GM21515 (cell line): Measurements from ENCODE around the gene CDH2.

Experiments used
- ATAC-seq: cut with Tn5 transposase; IDR thresholded peaks from one replicate; pipeline ENCODE4 v1.9.1; 2021; ENCODE audit not compliant: unreplicated experiment

Gene CDH2

DNA sequence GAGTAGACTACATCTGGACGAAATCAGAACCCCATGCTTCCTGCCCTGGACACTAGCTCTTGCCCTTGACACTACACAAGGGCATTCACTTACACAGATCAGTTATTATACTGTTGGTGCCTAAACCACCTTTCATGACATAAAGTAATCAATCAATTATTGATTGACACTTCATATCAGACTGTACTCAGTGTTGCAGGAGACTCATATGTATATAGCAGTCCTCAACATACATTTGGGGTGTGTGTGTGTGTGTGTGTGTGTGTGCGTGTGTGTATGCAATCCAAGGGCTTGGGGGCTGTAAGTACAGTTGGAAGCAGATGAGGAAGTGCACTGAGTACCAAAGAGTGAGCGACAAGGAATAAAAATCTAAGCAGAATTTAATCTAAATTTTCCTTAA, 5.1 kb downstream of the CDH2 start:
- ATAC-seq, result no peak

DNA sequence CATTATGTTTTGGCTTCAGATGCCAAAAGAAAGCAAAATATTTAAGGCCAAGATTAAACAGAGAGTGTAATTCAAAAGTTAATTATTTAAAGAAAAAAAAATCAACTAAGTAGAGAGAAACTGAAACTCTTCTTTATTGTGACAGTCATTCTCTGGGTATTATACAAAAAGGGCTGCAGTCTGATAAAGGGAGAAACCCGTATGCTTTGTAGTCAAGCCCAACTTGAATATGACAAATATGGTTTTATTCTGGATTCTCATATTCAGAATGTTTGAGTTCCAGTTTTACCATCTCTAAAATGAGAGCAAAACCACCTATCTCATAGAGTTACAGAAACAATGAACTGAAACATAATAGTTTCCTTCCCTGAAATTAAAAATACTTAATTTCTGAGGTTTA, 8.2 kb downstream of the CDH2 start:
- no peak for ATAC-seq

DNA sequence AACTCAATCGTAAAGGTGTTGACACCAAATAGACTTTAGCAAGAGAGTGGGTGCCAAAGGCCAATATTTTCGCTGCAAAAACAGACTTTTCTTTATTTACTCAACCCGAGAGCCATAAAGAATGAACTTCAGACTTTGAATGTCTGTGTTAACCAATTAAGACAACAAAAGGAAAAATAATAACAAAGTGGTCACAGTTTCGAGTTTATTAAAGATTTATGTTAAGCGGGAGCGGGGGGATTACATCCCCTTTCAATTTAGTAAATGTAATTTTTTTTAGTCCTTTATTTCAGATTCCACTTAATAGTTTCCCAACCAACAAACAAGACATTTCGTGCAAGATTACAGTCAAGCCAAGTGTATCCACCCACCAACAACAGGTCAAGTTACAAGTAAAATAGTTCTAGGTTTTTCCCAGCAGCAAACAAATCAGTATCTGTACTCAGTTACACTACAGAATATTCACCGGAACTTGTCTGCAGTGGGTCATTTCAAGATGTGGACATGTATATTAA, 9.0 kb downstream of the CDH2 start:
- no peak for ATAC-seq

DNA sequence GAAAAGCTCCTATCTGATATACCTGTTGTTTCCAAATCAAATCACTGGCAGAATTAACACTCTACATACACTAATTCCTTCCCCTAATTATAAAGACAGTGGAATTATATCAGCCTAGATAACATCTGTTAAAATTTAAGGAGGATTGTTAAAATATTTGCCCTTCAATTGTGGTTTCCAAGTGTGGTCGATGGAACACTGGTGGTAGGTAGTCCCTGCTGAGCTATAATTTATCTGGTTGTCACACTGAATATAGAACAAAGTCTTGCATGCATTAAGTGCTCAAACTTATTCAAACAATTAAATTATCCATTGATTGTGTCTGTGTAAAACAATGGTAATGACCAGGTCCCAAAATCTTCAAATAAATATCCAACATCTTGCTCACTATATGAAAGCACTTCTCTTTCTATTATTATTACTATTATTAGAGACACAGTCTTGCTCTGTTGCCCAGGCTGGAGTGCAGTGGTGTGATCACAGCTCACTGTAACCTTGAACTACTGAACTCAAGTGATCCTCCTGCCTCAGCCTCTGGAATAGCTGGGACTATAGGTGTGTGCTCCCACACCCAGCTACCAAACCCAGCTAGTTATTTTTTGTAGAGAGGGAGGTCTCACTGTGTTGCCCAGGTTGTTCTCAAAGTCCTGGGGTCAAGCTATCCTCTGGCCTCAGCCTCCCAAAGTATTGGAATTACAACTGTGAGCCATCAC, 12.0 kb downstream of the CDH2 start:
- no peak for ATAC-seq

DNA sequence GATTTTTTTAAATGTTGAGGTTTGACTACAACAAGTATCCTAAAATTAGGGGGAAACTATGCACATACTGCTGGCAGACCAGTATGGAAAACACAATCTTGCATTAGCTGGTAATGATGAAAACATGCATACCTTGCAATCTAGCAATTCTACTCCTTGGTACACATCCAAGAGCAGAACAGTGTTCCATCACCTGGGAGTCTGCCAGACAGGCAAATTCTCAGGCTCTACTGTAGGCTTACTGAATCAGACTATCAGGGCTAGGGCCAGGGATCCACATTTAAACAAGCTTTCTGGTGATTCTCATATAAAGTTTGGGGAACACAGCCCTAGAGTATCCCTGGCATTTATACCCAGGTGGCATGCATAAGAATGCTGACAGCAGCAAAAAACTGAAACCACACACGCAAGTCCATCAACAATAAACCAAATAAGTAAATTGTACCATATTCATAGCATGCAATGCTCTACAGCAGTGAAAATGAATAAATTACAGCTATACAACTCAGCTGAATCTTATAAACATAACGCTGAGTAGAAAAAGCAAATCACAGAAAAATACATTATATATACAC, 13.6 kb downstream of the CDH2 start:
- ATAC-seq, result no peak

DNA sequence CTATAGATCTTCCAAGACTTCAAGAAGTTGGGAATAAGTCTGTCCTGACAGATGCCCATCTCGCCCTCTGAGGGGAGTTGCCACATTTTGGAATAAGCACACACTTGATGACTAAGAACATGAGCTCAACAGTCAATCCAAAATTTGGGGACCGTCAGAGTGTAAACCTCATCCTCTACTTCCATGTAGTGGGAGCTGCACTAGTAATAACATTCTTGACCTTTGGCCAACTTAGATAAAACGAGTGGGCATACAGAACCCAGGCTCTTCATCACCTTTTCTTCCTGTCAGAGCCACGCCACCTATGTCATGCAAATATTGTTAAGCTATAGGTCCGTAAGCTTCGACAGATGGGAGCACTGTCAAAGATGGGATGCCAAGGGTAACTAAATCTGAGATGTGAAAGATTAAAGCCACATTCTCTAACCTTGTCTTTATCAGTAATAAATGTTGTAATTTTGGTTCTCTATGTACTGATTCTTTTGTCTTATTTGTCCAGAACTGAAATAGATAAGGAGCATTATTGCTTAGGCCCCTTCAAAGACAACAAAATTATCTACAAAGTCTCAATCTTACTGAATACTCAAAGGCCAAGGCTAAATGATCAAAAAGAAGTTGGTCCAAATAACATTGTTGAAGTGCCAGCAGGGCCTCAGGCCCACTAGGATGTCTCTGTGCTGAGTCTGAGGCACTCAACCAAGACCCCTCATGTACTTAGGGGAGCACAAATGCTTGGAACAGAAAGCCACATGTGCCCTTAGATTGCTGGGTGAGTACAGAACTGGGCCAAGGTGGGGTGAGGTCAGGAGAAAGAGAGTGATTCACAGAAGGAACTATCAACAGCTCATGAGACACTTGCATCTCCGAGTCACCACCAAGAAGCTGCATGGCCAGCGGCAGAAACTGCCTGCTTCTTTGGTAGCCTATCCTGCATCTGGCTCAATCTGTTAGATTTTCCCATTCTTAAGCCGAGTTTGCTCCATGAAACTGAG, 15.0 kb downstream of the CDH2 start:
- ATAC-seq, result no peak

DNA sequence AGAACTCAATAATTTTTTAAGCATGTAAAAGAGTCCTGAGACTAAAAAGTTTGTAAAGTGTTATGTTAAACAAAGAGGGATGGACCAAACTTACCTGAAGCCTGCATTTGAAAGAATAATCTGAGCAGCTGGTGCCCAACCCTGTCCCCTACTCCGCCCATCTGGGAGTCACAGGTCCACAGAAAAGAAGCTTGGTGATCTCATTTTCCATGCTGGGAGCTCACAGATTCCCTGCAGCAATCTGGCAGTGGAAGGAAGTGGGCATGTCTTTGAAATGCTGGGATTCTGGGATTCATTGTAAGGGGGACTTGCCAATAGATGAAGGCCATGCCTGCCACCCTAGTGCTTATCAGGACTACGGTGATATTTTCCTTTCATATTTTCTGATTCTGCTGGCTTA, 17.9 kb downstream of the CDH2 start:
- ATAC-seq, result no peak

DNA sequence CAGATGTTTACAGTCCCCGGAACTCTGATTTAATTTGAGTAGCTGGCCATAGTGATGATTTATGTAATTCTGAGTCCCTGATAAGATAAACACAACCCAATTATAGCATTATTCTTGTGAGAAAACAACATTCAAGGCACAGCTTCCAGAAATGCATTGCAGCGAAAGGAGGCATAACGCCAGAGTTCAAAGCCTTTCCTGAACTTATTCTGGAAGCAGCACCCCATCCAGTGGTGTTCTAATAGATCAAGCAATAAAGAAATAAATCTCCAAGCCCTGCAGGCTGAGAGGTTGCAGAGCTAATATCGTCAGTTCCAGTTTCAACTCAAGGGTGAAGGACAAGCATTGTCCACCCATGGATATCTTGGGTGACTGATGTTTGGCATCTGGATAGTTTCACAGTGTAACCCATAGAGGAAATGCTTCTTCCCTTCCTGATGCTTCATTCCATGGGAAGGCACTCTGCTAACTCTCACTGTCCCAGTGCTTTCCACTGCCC, 18.8 kb downstream of the CDH2 start:
- ATAC-seq, result no peak

DNA sequence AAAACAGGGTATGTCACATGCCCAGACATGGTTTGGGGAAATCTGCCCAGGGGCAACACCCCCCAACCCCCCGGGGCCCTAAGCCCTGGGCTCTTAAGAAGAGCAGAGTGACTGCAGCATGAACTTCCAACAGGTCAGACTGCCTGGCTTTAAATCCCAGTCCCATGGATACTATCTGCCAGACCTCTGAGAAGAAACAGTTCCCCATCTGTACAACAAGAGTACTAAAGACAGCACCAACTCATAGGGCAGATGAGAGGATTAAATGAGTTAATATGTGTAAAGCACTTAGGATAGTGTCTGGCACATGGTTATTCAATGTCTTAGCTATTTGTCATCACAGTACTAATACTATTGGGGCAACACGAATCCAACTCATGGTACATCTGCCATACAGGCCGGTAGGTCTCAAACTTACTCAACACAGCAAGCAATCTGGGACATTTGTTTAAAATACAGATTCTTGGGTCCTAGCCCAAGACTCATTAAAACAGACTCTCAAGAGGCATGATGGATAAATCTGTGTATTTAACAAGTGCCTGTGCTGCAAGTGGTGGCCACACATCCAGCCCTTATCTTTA, 23.4 kb downstream of the CDH2 start:
- no peak for ATAC-seq

DNA sequence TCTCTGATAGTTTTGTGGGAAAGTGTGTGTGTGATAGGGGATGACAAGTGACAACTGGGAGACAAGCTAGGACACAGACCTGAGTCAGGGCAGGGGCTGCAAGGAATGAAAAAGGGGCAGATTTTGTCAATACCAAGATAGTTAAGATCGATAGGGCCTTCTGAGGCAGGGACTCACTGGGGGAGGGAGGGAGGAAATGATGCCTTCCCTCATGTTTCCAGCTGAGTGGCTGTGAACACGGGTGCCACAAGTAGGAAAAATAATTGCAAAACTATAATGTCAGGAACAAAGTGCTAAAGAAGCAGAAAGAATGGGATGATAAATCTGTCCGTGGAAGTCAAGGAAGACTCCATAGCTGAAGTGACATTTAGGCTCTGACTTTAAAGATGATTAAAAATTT, 24.2 kb downstream of the CDH2 start:
- ATAC-seq, result no peak

DNA sequence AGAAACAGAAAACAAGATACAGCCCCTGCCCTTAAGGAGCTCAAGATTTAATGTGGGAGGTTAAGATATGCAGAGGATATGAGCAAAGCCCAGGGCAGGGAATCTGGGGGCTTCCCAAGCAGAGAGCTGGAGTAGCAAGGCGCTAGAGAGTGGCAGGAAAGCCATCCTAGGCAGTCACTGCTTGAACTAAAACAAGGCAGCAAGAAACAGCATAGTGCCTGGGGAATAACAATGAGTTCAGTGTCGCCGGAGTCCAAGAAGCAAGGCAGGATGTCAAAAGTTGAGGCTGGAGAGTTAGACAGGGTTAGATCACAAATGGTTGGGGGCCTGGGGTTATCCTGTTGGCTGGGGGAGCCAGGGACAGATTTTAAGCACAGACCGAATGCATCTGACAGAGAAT, 24.6 kb downstream of the CDH2 start:
- no peak for ATAC-seq

DNA sequence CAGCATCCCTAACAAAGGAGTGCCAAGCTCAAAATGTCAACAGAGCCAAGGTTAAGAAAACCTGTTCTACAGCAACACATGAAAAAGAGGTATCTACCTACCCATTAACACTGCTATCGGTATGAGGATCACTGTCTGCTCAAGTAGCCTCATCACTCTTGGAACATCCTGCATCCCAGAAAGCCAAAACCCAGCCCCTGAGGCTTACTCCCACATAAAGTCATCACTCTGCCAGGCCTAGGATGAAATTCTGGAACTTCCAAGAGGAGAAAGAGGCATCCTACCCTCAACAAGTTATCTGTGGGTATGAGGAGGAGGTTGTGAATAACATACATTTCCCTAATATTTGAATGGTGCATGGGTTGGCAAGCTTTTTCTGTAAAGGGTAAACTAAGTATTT, 25.5 kb downstream of the CDH2 start:
- no peak for ATAC-seq

DNA sequence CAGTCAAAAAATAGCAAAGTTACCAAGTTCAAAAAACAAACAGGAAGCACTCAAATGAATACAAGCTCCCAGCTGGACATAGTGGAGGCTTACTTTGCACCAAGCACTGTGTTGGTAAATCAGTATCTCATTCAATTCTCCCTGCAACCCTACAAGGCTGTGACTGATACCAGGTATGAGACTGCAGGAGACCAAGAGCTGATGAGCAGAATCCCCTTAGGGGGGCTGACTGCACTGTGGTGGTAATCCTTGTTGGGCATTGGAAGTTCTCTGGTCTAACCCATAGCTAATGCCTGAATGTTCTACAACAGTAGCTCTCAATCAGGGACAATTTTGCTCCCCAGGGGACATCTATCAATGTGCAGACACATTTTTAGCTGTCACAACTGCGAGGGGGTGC, 26.0 kb downstream of the CDH2 start:
- ATAC-seq, result no peak

DNA sequence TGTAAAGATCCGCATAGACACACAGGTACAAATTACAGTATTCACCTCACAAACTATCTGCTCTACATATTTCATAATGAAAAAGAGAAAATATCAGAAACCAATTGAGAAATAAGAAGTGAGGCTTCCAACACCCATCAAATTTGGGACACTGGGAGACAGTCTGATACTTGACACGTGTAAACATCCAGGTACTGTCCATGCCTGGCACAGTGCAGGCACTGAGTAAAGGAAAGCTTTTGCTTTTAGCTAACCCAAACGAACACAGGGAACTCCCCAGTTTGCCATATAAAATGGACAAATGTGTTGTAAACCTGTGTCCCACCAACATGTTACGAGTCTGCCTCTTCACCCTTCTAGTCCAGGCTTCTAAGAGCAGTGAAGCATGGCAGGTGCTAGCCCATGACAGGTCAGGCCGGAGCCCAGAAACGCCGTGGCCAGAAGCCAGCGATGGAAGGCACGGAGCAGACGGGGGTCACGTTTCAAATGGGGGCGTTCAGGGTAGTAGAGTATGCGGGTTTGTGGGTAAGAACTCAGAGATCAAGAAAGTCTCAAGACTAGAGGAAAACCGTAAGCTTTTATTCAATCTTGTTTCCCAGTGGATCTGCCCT, 27.0 kb downstream of the CDH2 start:
- ATAC-seq, result no peak

DNA sequence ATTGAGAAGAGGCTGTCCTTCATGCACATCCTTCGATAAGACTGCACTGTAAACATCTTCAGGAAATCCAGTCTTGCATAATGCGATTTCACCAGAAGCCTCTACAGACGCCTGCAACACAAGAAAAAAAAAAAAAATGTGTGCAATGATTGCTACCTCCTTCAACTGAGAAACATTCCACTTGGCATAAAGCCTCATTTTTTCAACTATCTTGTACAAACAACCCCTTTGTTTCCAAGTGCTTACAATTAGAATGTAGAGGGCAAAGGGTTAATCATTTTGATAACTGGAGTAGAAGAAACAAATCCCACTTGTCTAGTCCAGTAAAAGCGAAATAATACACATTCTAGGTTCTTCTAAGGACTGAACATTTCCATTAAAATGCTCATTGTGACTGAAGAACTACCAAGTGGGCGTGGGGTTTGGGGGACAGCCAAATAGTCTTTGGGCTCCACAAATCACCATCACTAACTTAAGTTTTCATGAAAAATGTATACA, 29.2 kb downstream of the CDH2 start:
- no peak for ATAC-seq

DNA sequence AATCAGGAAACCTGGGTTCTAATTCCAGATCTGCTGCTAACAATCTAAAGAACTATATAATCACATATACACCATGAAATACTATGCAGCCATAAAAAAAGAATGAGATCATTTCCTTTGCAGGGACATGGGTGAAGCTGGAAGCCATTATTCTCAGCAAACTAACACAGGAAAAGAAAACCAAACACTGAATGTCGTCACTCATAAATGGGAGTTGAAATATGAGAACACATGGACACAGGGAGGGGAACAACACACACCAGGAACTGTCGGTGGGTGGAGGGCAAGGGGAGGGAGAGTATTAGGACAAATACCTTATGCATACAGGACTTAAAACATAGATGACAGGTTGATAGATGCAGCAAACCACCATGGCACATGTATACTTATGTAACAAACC, 33.2 kb downstream of the CDH2 start:
- no peak for ATAC-seq

DNA sequence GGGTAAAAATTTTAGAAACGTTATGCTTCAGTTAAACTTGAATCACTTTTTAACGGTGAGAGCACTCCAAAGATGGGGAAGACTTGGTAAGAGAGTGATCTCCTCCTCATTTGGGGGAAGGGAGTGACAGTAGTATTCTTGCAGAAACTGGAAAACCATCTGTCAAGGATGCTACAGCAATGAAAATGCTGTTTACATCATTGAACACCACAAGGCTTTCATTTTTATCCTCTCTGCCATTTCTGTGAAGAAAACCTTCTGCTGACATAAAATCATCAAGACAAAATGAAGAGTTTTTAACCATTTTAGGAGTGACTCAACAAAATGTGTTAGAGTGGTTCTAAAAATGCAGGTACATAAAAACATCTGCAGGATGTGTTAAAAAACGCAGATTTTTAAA, 38.1 kb downstream of the CDH2 start:
- no peak for ATAC-seq

DNA sequence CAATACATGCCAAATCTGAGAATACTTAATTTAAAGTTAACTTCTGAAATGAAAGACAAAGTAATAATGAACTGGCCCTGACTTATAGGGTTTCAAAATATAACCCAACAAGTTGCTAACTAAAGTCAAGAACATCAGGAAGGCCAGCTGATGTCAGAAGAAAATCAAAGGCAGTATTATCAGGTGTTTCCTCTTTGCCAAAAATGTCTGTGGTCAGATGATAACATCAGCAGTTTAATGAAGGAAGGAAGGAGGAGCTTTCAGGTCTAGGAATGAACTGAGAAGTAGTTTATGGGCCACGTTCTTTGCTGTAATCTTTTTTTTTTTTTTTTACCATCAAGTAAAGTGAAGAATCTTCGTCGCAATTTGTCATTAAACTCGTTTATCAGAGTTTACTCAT, 40.9 kb downstream of the CDH2 start:
- ATAC-seq, result no peak

DNA sequence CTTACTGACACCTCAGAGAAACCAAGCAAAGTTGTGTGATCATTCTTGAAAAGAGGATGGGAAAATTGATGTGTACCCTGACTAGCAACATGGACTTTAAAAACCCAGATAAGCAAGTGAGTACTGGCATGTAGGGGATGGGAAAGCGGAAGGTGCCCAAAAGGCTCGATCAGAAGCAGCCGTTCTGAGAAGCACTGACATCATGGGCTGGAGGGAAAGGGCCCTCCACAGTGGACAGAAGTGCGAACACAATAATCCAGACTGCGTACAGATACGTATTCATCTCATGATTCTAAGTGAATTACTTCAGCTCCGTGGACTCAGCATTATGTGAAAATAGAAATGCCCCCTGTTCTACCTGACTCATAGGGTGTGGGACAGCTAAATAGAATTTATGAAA, 42.2 kb downstream of the CDH2 start:
- no peak for ATAC-seq

DNA sequence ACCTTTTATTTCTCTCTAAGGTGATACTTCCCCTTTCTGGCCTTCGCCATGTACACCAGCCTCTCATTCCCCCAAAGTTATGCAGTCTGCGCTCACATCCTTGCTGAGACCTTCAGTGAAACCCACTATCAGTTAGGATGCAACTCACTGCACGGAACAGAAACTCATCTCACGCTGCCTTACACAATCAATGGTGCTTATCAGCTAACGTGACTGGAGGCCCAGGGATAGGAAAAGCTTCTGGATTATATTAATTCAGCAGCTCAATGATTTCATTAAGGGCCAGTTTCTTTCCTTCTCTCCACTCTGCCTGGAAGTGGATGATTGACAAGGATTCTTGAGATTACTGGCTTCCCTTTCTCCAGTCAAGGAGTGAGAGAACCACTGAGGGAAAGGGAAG, 44.8 kb downstream of the CDH2 start:
- no peak for ATAC-seq

DNA sequence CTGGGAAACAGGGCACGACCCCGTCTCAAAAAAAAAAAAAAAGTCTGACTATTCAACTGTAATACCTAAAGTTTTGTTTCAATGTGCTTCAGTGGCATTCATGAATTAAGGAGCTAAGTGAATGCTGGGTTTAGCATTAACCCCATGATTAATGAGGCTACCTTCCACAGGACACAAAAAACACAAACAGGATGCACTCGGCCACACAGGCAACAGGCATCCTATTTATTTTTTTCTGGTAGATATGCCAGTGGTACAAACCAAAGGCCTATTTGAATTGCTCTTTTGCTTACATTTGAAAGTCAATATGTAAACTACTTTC, 48.3 kb downstream of the CDH2 start:
- ATAC-seq, result no peak
